GM19468 (cell line): ENCODE results near the gene PCNX3.

ENCODE experiments used
- ATAC-seq: cut with Tn5 transposase; IDR thresholded peaks from one replicate; pipeline ENCODE4 v1.9.1; 2021; ENCODE audit warnings: mild to moderate bottlenecking, moderate library complexity, moderate number of reproducible peaks; ENCODE audit not compliant: unreplicated experiment; ENCODE audit errors: extremely low read depth

Gene PCNX3

GRCh38 chr11:65615229-65615949 lies at the start of gene PCNX3:
Gene PCNX3 (plus strand): TSS chr11:65615776. CDS start chr11:65616312, 536 bp downstream.
- peak; percentile 80 for ATAC-seq

GRCh38 chr11:65569164-65569972 lies 46.2 kb upstream of the PCNX3 start:
- ATAC-seq: no peak

DNA sequence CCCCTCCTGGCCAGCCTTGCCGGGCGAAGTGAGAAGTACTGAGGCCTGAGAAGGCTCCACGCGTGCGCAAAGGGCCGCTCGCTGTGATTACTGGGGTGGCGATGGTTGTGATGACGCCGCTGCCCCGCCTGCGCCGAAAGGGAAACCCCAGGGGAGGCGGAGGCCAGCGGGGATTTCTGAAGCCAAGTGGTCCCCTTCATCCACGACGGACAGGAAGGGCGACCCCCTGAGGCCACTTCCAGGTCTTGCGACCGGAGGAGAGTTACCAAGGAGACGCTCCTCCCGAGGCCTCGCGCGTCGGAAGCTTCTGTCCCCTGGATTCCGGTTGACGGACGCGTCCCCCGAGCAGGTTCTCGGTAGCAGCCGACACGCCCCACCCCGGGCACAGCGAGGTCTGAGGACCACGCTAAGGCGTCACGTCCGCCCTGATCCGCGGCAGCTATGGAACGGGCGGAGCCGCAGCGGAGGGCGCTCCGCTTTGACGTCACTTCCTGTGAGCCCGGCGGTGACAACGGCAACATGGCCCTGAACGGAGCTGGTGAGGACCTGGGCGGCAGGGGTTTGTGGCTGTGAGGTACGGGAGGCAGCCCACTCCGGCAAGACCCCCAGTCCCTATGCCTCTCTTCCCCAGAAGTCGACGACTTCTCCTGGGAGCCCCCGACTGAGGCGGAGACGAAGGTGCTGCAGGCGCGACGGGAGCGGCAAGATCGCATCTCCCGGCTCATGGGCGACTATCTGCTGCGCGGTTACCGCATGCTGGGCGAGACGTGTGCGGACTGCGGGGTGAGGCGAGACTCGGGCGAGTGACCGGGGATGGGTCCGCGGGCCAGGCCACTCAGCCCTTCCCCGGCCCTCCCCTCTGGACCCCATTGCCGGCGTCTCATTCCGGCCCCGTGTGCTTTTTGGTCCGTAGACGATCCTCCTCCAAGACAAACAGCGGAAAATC lies 45.3 kb upstream of the PCNX3 start, which contains the start of gene ZNRD2:
Gene ZNRD2, plus strand, starts transcription at position 505 of the 946 bp plus-strand sequence. Its CDS starts 15 bp downstream, at position 520.
- ATAC-seq: peak; percentile 49

DNA sequence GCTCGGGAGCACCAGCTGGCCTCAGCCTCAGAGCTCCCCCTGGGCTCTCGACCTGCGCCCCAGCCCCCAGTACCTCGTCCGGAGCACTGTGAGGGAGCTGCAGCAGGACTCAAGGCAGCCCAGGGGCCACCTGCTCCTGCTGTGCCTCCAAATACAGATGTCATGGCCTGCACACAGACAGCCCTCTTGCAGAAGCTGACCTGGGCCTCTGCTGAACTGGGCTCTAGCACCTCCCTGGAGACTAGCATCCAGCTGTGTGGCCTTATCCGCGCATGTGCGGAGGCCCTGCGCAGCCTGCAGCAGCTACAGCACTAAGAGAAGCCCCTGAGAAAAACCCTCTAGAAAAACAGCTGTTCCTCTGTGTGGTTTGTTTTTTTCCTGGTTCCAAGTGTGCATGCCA lies 44.2 kb upstream of the PCNX3 start:
- no peak for ATAC-seq

DNA sequence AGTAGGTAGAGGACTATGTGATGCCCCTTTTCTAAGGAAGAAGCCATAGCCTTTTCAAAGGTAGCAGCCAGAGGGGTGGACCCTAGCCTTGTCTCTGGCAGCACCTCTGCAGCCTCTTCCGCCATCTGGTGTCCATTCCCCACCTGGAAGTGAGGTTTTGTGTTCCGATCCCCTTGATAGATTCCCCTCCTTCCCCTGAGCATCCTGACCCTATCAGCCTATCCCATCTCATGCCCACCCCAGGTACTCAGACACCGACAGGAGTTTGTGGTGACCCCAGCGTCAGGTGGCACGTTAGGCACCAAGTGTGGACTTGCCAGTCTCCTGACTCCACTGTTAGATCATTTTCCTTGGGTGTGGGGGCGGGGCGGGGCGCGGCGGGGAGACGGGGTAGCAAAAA lies 43.6 kb upstream of the PCNX3 start:
- no peak for ATAC-seq

DNA sequence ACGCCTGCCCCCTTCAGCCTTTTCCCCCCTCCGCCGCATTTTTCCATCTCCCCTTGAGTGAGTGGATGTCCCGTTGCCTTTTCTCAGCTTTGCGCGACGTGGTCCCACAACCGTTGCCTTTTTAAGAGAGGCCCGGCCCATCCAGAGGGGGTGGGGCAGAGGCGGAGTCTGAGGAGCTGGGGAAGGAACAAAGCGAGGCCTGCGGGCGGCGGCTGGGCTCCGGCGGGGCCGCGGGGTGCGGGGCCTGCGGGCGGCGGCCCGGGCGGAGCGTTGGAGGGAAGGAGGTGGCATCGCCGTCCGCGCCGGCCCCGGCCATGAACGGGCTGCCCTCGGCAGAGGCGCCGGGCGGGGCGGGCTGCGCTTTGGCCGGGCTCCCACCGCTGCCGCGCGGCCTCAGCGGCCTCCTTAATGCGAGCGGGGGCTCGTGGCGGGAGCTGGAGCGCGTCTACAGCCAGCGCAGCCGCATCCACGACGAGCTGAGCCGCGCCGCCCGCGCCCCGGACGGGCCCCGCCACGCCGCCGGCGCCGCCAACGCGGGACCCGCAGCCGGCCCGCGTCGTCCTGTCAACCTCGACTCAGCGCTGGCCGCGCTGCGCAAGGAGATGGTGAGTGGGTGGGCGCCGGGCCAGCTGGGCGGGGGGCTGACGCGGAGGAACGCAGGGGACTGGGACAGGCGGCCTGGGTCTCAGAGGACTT lies 43.1 kb upstream of the PCNX3 start, which contains the start of gene FAM89B:
Gene FAM89B, plus strand, starts transcription at position 183 of the 696 bp plus-strand sequence. Its CDS starts 132 bp downstream, at position 315.
- no peak for ATAC-seq

DNA sequence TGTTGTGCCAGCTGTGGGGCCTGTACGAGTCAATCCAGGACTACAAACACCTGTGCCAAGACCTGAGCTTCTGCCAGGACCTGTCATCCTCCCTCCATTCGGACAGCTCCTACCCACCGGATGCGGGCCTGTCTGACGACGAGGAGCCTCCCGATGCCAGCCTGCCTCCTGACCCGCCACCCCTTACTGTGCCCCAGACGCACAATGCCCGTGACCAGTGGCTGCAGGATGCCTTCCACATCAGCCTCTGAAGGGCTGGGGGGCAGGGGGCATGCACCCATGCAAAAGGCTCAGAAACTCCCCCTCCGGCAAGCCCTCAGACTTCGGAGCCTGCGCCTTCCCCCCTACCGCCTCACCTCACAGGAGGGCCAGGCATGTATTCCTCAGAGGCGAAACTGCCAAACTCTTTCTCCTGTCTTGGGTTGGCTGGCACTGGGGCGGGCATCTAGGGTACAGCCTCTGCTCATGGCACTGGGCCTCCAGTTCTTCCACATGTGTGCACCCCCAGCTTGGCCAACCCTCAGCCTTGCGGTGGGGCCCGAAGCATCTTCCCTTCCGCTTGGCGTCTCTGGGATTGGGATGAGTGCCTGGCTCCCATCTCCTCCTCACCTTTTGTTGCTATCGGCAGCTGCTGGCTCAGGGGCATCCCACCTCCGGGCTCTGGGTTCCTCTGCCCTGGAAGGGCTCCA lies 42.0 kb upstream of the PCNX3 start:
- ATAC-seq: no peak

DNA sequence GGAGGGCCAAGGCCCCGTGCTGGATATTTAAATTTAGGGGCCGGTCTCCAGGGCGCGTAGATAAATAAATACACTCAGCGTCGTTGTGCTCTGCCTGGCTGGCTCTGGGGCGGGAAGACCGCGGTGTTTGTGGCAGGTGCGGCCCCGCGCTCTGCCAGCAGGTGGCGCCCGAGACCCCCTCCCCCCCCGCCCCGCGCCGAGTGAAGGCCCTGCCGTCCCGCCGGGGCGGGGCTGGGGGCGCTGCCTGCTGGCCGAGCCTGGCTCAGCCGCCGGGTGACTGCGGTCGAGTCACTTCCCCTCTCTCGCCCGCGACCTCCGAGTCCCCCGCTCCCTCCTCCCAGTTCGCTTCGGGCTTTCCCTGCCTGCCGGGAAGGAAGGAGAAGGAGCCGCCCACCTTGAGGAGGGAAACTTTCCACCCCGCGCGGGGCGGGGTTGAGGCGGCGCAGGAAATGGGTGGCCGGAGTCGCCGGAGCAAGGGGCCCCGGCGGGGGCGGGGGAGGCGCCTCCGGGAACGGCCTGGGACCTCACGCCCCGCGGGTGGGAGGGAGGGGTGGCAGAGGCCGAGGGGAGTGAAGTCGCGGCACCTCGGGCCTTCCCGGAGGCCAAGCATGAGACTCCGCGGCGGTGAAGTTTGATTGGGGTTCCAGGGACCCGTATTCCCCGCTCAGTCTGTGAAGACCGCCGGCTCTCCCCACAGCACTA lies 41.3 kb upstream of the PCNX3 start:
- ATAC-seq: peak; percentile 10

DNA sequence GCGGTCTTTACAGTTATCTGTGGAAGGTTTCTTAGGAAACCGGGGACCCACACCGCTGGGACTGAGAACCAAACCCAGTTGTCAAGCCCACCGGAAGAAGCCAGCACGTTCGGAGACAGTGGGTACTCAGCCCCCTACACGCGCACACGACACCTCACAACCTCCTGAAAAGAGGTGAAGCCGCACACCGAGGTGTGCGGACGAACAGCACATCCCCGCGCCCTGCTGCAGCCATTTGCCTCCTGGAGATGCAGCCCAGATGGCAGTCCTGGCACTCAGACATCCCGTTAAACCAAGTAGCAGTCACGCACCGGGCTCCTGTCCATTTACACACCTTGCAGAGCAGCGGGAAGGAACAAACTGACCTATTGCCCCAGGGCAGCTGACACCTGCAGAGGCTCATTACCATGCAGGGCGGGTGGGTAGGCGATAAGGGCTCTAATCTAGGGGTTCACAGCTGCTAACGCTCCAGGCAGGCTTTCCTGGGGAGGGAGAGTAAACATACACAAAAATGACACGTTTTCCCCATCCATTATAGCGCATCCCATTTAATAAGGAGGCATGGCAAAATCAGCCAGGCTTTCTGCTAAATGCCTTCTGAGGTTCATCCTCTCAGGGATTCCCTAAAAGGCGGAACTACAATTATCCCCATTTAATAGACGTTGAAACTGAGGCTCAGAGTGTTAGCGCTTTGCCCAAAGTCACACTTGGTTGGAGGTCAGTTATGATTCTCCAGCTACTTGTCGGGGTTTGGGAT lies 40.6 kb upstream of the PCNX3 start:
- ATAC-seq: no peak

DNA sequence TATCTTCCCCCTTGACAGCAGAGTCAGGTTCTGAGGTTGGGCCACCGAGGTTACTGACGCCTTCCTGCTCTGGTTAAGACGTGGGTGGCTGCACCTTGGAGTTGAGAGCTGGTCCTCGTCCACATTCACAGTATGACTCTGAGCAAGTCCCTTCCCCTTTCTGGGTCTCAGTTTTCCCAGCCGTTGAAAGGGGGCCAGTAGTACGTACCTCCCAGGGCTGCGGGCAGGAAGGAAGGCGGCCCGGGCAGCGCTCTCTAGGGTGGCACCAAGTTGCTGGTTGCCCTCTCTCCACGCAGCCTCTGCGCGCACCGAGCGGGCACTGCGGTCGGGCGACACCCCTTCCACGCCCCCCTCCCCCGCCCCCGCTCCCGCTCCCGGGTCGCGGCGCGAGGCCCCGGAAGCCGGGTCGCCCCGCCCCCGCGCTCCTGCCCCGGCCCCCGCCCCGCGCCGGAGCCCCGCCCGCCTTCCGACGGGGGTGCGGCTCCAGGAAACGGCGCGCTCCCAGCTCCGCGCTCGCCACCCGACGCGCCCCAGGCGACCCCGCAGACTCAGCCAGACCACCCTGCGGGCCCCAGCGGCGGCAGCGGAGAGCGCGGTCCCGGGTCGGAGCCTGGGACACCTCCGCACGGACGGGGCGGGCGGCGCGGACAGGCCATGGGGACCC lies 39.9 kb upstream of the PCNX3 start, which contains the start of gene EHBP1L1:
Gene EHBP1L1, plus strand, starts transcription at position 486 of the 664 bp plus-strand sequence. CDS start 250 bp downstream, outside the sequence.
- no peak for ATAC-seq

DNA sequence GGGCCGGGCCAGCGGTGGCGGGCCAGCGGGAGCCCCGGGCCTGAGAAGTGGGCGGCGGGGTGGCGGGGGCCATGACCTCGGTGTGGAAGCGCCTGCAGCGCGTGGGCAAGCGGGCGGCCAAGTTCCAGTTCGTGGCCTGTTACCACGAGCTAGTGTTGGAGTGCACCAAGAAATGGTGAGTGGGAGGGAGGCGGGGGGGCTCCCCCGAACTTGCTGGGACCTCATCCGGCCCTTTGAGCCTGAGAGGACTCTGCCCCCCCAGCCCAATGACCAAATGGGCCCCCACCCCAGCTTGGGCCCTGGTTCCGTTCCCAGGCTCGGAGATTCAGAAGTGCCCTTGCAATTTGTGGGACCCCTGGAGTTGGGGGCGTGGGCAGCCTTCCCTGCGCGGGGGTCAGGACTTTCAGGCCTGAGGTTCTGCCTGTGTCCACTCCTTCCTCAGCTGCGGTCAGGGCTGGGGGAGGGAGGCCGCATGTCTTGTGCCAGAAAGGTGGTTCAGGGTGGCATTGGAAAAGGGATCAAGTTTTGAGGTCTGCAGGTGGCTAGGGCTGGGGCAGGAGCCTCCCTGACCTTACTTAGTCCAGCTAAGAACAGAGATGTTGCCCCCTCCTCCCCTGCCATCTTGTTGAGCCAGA lies 39.2 kb upstream of the PCNX3 start:
- ATAC-seq: no peak

DNA sequence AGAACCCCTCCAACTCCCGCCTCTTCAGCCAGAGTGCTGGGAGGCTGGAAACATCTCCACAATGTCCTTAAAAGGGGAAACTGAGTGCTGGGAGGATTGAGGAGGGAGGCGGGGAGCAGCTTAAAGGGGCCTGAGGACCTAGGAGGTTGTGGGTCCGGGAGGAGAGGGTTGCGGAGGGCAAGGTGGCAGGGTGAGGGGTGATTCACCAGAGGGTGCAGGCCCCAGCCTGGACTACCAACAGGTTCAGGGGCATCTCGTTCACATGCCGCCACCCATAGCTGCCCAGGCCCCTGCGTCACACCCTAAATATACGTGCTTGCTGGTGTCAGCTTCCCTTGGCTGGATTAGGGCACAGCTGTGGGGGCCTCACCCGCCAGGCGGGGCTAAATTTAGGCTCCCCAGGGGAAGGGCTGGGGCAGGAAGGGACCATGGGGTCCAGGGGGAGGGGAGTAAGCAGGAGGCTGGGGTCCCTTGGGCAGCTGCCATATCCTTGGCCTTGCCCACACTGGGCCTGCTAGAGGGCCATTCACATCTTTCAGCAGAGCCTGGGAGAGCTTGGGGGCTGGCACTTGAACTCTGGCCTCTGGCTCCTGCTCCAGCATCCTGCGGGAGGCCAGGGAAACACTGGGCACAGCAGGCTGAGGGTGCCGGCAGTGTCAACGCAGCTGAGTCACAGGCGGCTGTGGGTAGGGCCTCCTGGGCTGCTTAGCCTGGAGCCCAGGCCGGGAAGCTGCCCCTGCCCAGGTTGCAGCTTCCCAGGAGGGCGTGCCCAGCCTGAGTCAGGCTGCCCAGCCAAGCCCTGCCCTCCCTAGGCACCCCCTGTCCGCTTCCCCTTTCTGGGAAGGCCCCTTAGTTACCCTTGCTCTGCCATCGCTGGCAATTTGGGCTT lies 38.5 kb upstream of the PCNX3 start:
- ATAC-seq: no peak

GRCh38 chr11:65577756-65578109 lies 37.8 kb upstream of the PCNX3 start:
- ATAC-seq: no peak

GRCh38 chr11:65578134-65578533 lies 37.4 kb upstream of the PCNX3 start:
- no peak for ATAC-seq

- no peak for ATAC-seq
Measured at GRCh38 chr11:65578667-65579066, 36.9 kb upstream of the PCNX3 start.

DNA sequence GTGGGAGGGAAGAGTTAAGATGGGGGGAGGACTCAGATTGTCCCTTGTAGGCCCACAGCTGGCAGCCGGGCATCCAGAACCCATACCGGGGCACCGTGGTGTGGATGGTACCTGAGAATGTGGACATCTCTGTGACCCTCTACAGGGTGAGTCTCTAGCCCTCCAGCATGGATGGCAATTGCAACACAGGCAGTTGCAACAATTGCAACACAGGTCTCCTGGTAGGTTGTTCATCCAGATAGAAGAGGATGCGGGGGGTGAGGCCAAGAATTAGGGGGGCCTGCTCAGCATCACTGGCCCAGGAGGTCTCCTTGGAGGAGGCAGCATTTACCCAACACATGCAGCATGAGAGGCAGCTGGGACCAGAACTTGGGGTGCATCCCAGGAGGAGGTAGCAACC lies 36.3 kb upstream of the PCNX3 start:
- ATAC-seq: no peak
